Mesenchymal stem cell (in vitro differentiated cells and primary cell): Measurements from ENCODE around the gene CLEC16A.

Source experiments
- DNase-seq: peaks from one replicate; pipeline ENCODE4 v3.0.0-alpha.2; 2013
- H2AFZ ChIP-seq: one replicate; pipeline ENCODE4 v1.6.1; 2013; ENCODE audit warnings: low read depth, mild to moderate bottlenecking, control low read depth, inconsistent platforms, low read length, moderate library complexity
- H2AK5ac ChIP-seq: 2 replicates; pipeline ENCODE4 v1.6.1; 2013; ENCODE audit warnings: low read length, moderate library complexity, mild to moderate bottlenecking, inconsistent platforms; ENCODE audit not compliant: severe bottlenecking
- H2BK120ac ChIP-seq: one replicate; pipeline ENCODE4 v1.6.1; 2013; ENCODE audit warnings: low read depth, mild to moderate bottlenecking, inconsistent platforms, low read length, moderate library complexity
- H2BK12ac ChIP-seq, 2 experiments: one replicate each; pipeline ENCODE4 v1.6.1; 2013; ENCODE audit warnings: inconsistent platforms in 2 of 2, low read length in 2 of 2, mild to moderate bottlenecking in 2 of 2, moderate library complexity in 2 of 2, control low read depth in 1 of 2
- H2BK15ac ChIP-seq: one replicate; pipeline ENCODE4 v1.6.1; 2013; ENCODE audit warnings: mild to moderate bottlenecking, low read depth, inconsistent platforms; ENCODE audit not compliant: poor library complexity, severe bottlenecking
- H2BK5ac ChIP-seq: 2 replicates; pipeline ENCODE4 v1.6.1; 2013; ENCODE audit warnings: low read depth, mild to moderate bottlenecking, low read length, control low read depth, inconsistent platforms; ENCODE audit not compliant: poor library complexity, severe bottlenecking
- H3K14ac ChIP-seq, 2 experiments: one replicate each; pipeline ENCODE4 v1.6.1; 2013; ENCODE audit warnings: inconsistent platforms in 2 of 2, low read length in 2 of 2, control low read depth in 1 of 2, mild to moderate bottlenecking in 1 of 2, moderate library complexity in 1 of 2
- H3K18ac ChIP-seq, 2 experiments: one replicate each; pipeline ENCODE4 v1.6.1; 2013; ENCODE audit warnings: inconsistent platforms in 2 of 2, low read length in 2 of 2, control low read depth in 1 of 2, low read depth in 1 of 2, mild to moderate bottlenecking in 1 of 2
- H3K23ac ChIP-seq, 2 experiments: one replicate each; pipeline ENCODE4 v1.6.1; 2013; ENCODE audit warnings: inconsistent platforms in 2 of 2, low read length in 2 of 2, mild to moderate bottlenecking in 2 of 2, moderate library complexity in 2 of 2, control low read depth in 1 of 2
- H3K27ac ChIP-seq: 2 replicates; pipeline ENCODE4 v1.5.1; 2013; ENCODE audit warnings: mild to moderate bottlenecking, moderate library complexity, low read length, control low read depth, inconsistent platforms; ENCODE audit not compliant: poor library complexity, severe bottlenecking
- H3K27me3 ChIP-seq, 2 experiments: 2 replicates each; pipeline versions ENCODE4 v1.6.1 to v1.7.0; 2013; ENCODE audit warnings: low read length in 2 of 2, mild to moderate bottlenecking in 2 of 2, moderate library complexity in 2 of 2, control low read depth in 1 of 2, inconsistent platforms in 1 of 2; ENCODE audit not compliant: control insufficient read depth in 1 of 2, insufficient read depth in 1 of 2
- H3K36me3 ChIP-seq, 2 experiments: 2 replicates each; pipeline versions ENCODE4 v1.6.1 to v1.7.0; 2013; ENCODE audit warnings: low read length in 2 of 2, control low read depth in 1 of 2, inconsistent platforms in 1 of 2, low read depth in 1 of 2, mild to moderate bottlenecking in 1 of 2; ENCODE audit not compliant: insufficient read depth in 2 of 2, control insufficient read depth in 1 of 2
- H3K4ac ChIP-seq, 2 experiments: one replicate each; pipeline ENCODE4 v1.6.1; 2013; ENCODE audit warnings: inconsistent platforms in 2 of 2, low read length in 2 of 2, mild to moderate bottlenecking in 2 of 2, moderate library complexity in 2 of 2, control low read depth in 1 of 2, low read depth in 1 of 2
- H3K4me1 ChIP-seq: 2 replicates; pipeline ENCODE4 v1.6.1; 2013; ENCODE audit warnings: low read depth, low read length, control low read depth; ENCODE audit not compliant: control insufficient read depth, insufficient read depth
- H3K4me2 ChIP-seq: 2 replicates; pipeline ENCODE4 v1.6.1; 2013; ENCODE audit warnings: low read length, mild to moderate bottlenecking, inconsistent platforms; ENCODE audit not compliant: poor library complexity, severe bottlenecking
- H3K4me3 ChIP-seq, 2 experiments: 2 replicates each; pipeline versions ENCODE4 v1.5.1 to v1.7.0; 2013; ENCODE audit warnings: low read length in 2 of 2, mild to moderate bottlenecking in 2 of 2, control low read depth in 1 of 2, low read depth in 1 of 2; ENCODE audit not compliant: insufficient read depth in 1 of 2
- H3K79me1 ChIP-seq: replicated peaks from 2 replicates; pipeline ENCODE4 v1.6.1; 2013; ENCODE audit warnings: mild to moderate bottlenecking, control low read depth, low read length, inconsistent platforms; ENCODE audit not compliant: poor library complexity, severe bottlenecking
- H3K9ac ChIP-seq: 2 replicates; pipeline ENCODE4 v1.7.0; 2013; ENCODE audit warnings: mild to moderate bottlenecking, low read length, moderate library complexity
- H3K9me3 ChIP-seq: 2 replicates; pipeline ENCODE4 v1.7.0; 2013; ENCODE audit warnings: mild to moderate bottlenecking, low read length; ENCODE audit not compliant: control insufficient read depth
- H4K8ac ChIP-seq: one replicate; pipeline ENCODE4 v1.6.1; 2013; ENCODE audit warnings: inconsistent platforms, mild to moderate bottlenecking, low read length, moderate library complexity
- H4K91ac ChIP-seq: one replicate; pipeline ENCODE4 v1.6.1; 2013; ENCODE audit warnings: mild to moderate bottlenecking, low read length, inconsistent platforms
- WGBS: methylation state at CpG from one replicate; pipeline ENCODE4 v1.1.7; 2013; ENCODE audit warnings: mixed read lengths; 5-methylcytosine and 5-hydroxymethylcytosine counted together

The CLEC16A gene

DNA sequence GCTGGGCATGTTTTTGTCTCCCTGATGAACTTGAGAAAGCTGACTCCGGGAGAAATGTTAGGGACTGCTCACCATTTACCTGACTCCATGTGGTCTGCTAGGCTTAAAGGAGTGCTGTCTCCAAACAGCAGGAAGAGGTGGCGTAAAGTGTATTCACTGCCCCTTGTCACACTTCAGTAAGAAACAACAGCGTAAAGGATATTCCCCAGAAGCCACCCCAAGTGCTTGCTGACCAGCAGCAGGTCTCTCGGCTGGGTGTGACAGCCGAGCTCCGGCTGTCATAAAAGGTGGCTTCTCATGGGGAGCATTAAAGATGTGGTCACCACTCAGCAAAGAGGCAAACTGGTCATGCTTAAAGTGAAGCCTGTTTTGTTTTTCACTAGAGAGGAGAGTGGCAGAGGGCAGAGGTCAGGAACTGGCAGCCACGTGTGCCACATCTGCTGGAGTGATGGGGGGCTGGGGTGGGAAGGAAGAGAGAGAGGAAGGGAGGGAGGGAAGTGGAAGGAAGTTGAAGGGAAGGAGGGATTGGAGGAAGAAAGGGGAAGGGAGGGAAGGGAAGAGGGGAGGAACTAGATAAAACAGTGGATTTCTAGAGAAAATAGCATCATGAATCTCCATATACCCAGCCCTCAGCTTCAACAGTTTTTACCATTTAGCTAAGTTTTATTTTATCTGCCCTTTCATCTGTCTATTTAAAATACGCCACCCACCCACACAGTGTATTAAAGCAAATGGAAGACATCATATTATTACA lies 119.3 kb downstream of the CLEC16A start:
- Histone ChIP-seq H2BK120ac (no peak overlapping the region), H4K91ac (no peak overlapping the region), H3K9ac (no peak overlapping the region), H3K36me3 (peaks cover 35 to 39% of the 10 kb centered on the region in 2 experiments), H2BK15ac (no peak overlapping the region), H3K79me1 (peaks cover 6% of the 10 kb centered on the region), H2BK12ac (no peak overlapping the region), H3K4ac (no peak overlapping the region), H3K27ac (no peak overlapping the region), H2AFZ (no peak overlapping the region), H2AK5ac (no peak overlapping the region), H3K14ac (no peak overlapping the region), H3K9me3 (no peaks in the 10 kb centered on the region), H3K4me3 (no peak overlapping the region), H2BK5ac (no peak overlapping the region), H3K23ac (no peak overlapping the region), H3K27me3 (no peaks in the 10 kb centered on the region), H3K4me2 (no peak overlapping the region), H3K4me1 (peaks cover 12% of the 10 kb centered on the region), H4K8ac (no peak overlapping the region), H3K18ac (peak overlapping the region in 1 of 2 experiments; percentile 26)
- WGBS: 44% methylated on average over 8 of the region's 8 CpGs
- DNase-seq: no peak

DNA sequence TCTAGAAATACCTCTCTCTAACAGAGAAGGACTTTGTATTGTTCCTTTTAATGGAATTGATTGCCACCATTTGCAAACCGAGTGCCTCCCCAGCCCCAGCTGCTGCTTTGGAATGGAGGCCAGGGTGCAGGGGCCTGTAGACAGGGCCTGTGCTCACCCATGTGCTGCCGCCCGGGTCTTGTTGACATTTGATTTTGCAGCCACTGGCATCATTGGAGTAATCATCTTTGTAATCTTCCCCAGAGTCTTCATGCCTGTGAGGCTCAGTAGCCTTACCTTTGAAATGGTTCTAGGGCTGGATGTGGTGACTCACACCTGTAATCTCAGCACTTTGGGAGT lies 119.8 kb downstream of the CLEC16A start:
- H3K14ac ChIP-seq: no peak overlapping the region
- no peak overlapping the region for H3K4me3 ChIP-seq
- H3K23ac ChIP-seq: no peak overlapping the region
- H3K36me3 ChIP-seq: peaks cover 35 to 39% of the 10 kb centered on the region in 2 experiments
- no peak overlapping the region for H2BK120ac ChIP-seq
- no peak overlapping the region for H3K27ac ChIP-seq
- DNase-seq: no peak
- no peaks in the 10 kb centered on the region for H3K9me3 ChIP-seq
- H3K4ac ChIP-seq: no peak overlapping the region
- H4K91ac ChIP-seq: no peak overlapping the region
- H2AK5ac ChIP-seq: no peak overlapping the region
- H2BK15ac ChIP-seq: no peak overlapping the region
- no peak overlapping the region for H2AFZ ChIP-seq
- no peak overlapping the region for H3K9ac ChIP-seq
- H3K79me1 ChIP-seq: peaks cover 6% of the 10 kb centered on the region
- no peaks in the 10 kb centered on the region for H3K27me3 ChIP-seq
- H2BK12ac ChIP-seq: no peak overlapping the region
- H3K4me2 ChIP-seq: no peak overlapping the region
- H2BK5ac ChIP-seq: no peak overlapping the region
- peaks cover 12% of the 10 kb centered on the region for H3K4me1 ChIP-seq
- 97% methylated on average over 3 of the region's 3 CpGs for WGBS
- no peak overlapping the region for H3K18ac ChIP-seq
- no peak overlapping the region for H4K8ac ChIP-seq

GRCh38 chr16:11064851-11065250 lies 120.5 kb downstream of the CLEC16A start:
- Histone ChIP-seq H3K27ac (no peak overlapping the region), H3K14ac (no peak overlapping the region), H3K4me3 (no peak overlapping the region), H3K23ac (no peak overlapping the region), H4K8ac (no peak overlapping the region), H3K36me3 (peaks cover 33 to 35% of the 10 kb centered on the region in 2 experiments), H2BK12ac (no peak overlapping the region), H3K79me1 (peaks cover 4% of the 10 kb centered on the region), H3K4me1 (peaks cover 12% of the 10 kb centered on the region), H4K91ac (no peak overlapping the region), H3K18ac (peak overlapping the region in 1 of 2 experiments; percentile 13), H3K4me2 (no peak overlapping the region), H2AK5ac (no peak overlapping the region), H3K9me3 (no peaks in the 10 kb centered on the region), H2BK5ac (no peak overlapping the region), H3K4ac (no peak overlapping the region), H3K9ac (no peak overlapping the region), H2AFZ (no peak overlapping the region), H2BK15ac (no peak overlapping the region), H3K27me3 (no peaks in the 10 kb centered on the region), H2BK120ac (no peak overlapping the region)
- 58% methylated on average over 3 of the region's 3 CpGs for WGBS
- DNase-seq: no peak

GRCh38 chr16:11066261-11066870 lies 122.0 kb downstream of the CLEC16A start:
- no peak overlapping the region for H2BK12ac ChIP-seq
- H3K27ac ChIP-seq: no peak overlapping the region
- WGBS: 90% methylated on average over 14 of the region's 14 CpGs
- H2AK5ac ChIP-seq: no peak overlapping the region
- H3K9ac ChIP-seq: no peak overlapping the region
- H3K18ac ChIP-seq: no peak overlapping the region
- H3K4me3 ChIP-seq: no peak overlapping the region
- H3K27me3 ChIP-seq: no peaks in the 10 kb centered on the region
- no peak overlapping the region for H2BK5ac ChIP-seq
- no peak overlapping the region for H4K8ac ChIP-seq
- DNase-seq: no peak
- H2AFZ ChIP-seq: no peak overlapping the region
- peaks cover 12% of the 10 kb centered on the region for H3K4me1 ChIP-seq
- no peak overlapping the region for H3K4me2 ChIP-seq
- H2BK15ac ChIP-seq: no peak overlapping the region
- H3K79me1 ChIP-seq: peaks cover 2% of the 10 kb centered on the region
- H3K9me3 ChIP-seq: no peaks in the 10 kb centered on the region
- no peak overlapping the region for H3K14ac ChIP-seq
- H4K91ac ChIP-seq: no peak overlapping the region
- H3K36me3 ChIP-seq: peaks cover 25 to 34% of the 10 kb centered on the region in 2 experiments
- H2BK120ac ChIP-seq: no peak overlapping the region
- H3K23ac ChIP-seq: no peak overlapping the region
- H3K4ac ChIP-seq: peak overlapping the region in 1 of 2 experiments; percentile 21
